Measurements from ENCODE around the gene HOXD4. TPM values are rescaled to one million over a fixed set of nuclear protein-coding genes. Genes with fewer than 3 reads are reported as not detected.

Gene HOXD4
- total and polyA plus RNA-seq, 10 of the 15 experiments (the other 5 are each of a cell fraction or from before 2014, with no cell fraction given), result 0.07 TPM; not detected in 9

- ATAC-seq (no peak), FAIRE-seq (no peak), DNase-seq (ENCODE audit: low read depth, low spot score) (no peak)
- Histone ChIP-seq H3K36me3 (ENCODE audit: control insufficient read depth in 2 of 2, insufficient read depth in 2 of 2, low read length in 1 of 2) (no peaks in the 10 kb centered on the region), H4K20me1 (ENCODE audit: control insufficient read depth, insufficient read depth) (no peaks in the 10 kb centered on the region), H3K9ac (ENCODE audit: control insufficient read depth, insufficient read depth, low read length) (no peak overlapping the region), H3K79me2 (ENCODE audit: control insufficient read depth, insufficient read depth, low read length) (no peaks in the 10 kb centered on the region), H3K4me3 (no peak overlapping the region), H2AFZ (ENCODE audit: control insufficient read depth, low read depth, low read length) (no peak overlapping the region), H3K4me2 (ENCODE audit: control insufficient read depth, insufficient read depth) (no peak overlapping the region), H3K9me3 (replicated peaks; ENCODE audit: control insufficient read depth, insufficient read depth, low read length) (no peaks in the 10 kb centered on the region; the same call in 2 of the 3 replicates), H3K27ac (ENCODE audit: control insufficient read depth, insufficient read depth) (no peak overlapping the region), H3K4me1 (ENCODE audit: control insufficient read depth, insufficient read depth, low read length) (no peaks in the 10 kb centered on the region), H3K27me3 (replicated peaks in 1 of 2; ENCODE audit: control insufficient read depth in 2 of 2, insufficient read depth in 2 of 2, low read length in 1 of 2) (peaks cover 4 to 17% of the 10 kb centered on the region in 2 experiments)
- ChIA-PET POLR2A (no interaction called here), SMC1A (ENCODE audit: uncharacterized antibody, unreplicated experiment) (interaction anchor here (1.4 to 4.6 kb wide), 3 partner anchors 10 to 412 kb away, joined by 4 to 34 read pairs (median 25); no protein-coding TSS in a partner anchor), RAD21 (ENCODE audit: unreplicated experiment) (interaction anchor here (1.3 to 5.9 kb wide), 3 partner anchors 313 to 510 kb away, joined by 3 to 103 read pairs (median 16); no protein-coding TSS in a partner anchor), CTCF (interaction anchor here (0.5 to 8.6 kb wide), 7 partner anchors 312 to 1007 kb away, joined by 3 to 157 read pairs (median 12); no protein-coding TSS in a partner anchor)
- TF ChIP-seq MYB (IDR thresholded peaks at IDR 0.05; ENCODE audit: borderline replicate concordance, low read depth, low read length) (no peak), KDM1A (IDR thresholded peaks at IDR 0.05; ENCODE audit: borderline replicate concordance) (no peak), RBBP5 (conservative IDR thresholded peaks at IDR 0.05) (no peak), HDGF (IDR thresholded peaks at IDR 0.05) (no peak), SMAD1 (IDR thresholded peaks at IDR 0.05; ENCODE audit: low read depth, partially characterized antibody) (no peak), ELK1 (IDR thresholded peaks at IDR 0.05; ENCODE audit: low read depth, low read length) (no peak), CHD1 (IDR thresholded peaks at IDR 0.05; ENCODE audit: low read depth, low read length) (no peak), ZSCAN29 (IDR thresholded peaks at IDR 0.05) (no peak)
- TF ChIP-seq, protein P1, sequence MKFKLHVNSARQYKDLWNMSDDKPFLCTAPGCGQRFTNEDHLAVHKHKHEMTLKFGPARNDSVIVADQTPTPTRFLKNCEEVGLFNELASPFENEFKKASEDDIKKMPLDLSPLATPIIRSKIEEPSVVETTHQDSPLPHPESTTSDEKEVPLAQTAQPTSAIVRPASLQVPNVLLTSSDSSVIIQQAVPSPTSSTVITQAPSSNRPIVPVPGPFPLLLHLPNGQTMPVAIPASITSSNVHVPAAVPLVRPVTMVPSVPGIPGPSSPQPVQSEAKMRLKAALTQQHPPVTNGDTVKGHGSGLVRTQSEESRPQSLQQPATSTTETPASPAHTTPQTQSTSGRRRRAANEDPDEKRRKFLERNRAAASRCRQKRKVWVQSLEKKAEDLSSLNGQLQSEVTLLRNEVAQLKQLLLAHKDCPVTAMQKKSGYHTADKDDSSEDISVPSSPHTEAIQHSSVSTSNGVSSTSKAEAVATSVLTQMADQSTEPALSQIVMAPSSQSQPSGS (IDR thresholded peaks at IDR 0.05; ENCODE audit: low read length), result no peak
- intact Hi-C loops (cut with micrococcal nuclease; ENCODE audit: unreplicated experiment) (loop anchor here (5.0 kb wide), 2 partner anchors 240 to 1005 kb away; no protein-coding TSS in a partner anchor), in situ Hi-C loops (cut with MboI) (loop anchor here (5.0 to 25.0 kb wide), 3 partner anchors 315 to 1195 kb away; no protein-coding TSS in a partner anchor)
- BruUV-seq (replicated peaks), result no TSS peak
- WGBS (ENCODE audit: insufficient coverage, insufficient replicate concordance, low lambda C conversion rate, missing lambda C conversion rate), result 23% methylated on average over 2 of the region's 2 CpGs
These were observed 9.1 kb upstream of the HOXD4 start for GRCh38 chr2:176142281-176142680.
